ENCODE results near the gene SIAH1. TPM values are rescaled to one million over a fixed set of nuclear protein-coding genes. Genes with fewer than 3 reads are reported as not detected.

The SIAH1 gene
- total RNA-seq, 1 experiment from 2014 or later = 27.2 TPM

- DNase-seq = no peak
- no peaks in the 10 kb centered on the region for H3K9me3 ChIP-seq
- no peak overlapping the region for H3K4me3 ChIP-seq (ENCODE audit: low read depth, low read length)
- Mint-ChIP-seq H3K27me3 (ENCODE audit: insufficient read depth, unreplicated experiment) (no peaks in the 10 kb centered on the region), H3K4me1 (ENCODE audit: low read depth, unreplicated experiment) (no peaks in the 10 kb centered on the region), H3K36me3 (ENCODE audit: insufficient read depth, unreplicated experiment) (peaks cover 21% of the 10 kb centered on the region), H3K9me3 (ENCODE audit: unreplicated experiment) (no peaks in the 10 kb centered on the region), H3K4me3 (ENCODE audit: unreplicated experiment) (no peak overlapping the region), H3K27ac (ENCODE audit: unreplicated experiment) (no peak overlapping the region)
- no TSS peak for BruUV-seq (replicated peaks)
- peaks cover 2% of the 10 kb centered on the region; the same call in 1 of the 2 replicates for H3K36me3 ChIP-seq (ENCODE audit: control insufficient read depth, insufficient read depth, low read length)
- ChIA-PET CTCF (no interaction called here), POLR2A (no interaction called here)
- H3K4me1 ChIP-seq = peaks cover 8% of the 10 kb centered on the region; the same call in 1 of the 2 replicates
- no peaks in the 10 kb centered on the region for H3K27me3 ChIP-seq (replicated peaks; ENCODE audit: control insufficient read depth, insufficient read depth, low read length)
- intact Hi-C loops (cut with micrococcal nuclease; ENCODE audit: unreplicated experiment) = no loop called here
- TF ChIP-seq CTCF (IDR thresholded peaks at IDR 0.05; ENCODE audit: insufficient read depth in 1 of 2, low read depth in 1 of 2, low read length in 1 of 2, severe bottlenecking in 1 of 2, unreplicated experiment in 1 of 2) = no peak
These were observed 52.2 kb downstream of the SIAH1 start for GRCh38 chr16:48332978-48333377.

- BruUV-seq (replicated peaks) = no TSS peak
- POLR2A ChIA-PET = no interaction called here
- Histone ChIP-seq H3K4me3 (ENCODE audit: low read depth, low read length) (no peak overlapping the region), H3K36me3 (ENCODE audit: control insufficient read depth, insufficient read depth, low read length) (peaks cover 2% of the 10 kb centered on the region; the same call in 1 of the 2 replicates), H3K4me1 (peaks cover 8% of the 10 kb centered on the region; the same call in 1 of the 2 replicates), H3K27me3 (replicated peaks; ENCODE audit: control insufficient read depth, insufficient read depth, low read length) (no peaks in the 10 kb centered on the region), H3K9me3 (no peaks in the 10 kb centered on the region)
- intact Hi-C loops (cut with micrococcal nuclease; ENCODE audit: unreplicated experiment) = no loop called here
- Mint-ChIP-seq H3K9me3 (ENCODE audit: unreplicated experiment) (no peaks in the 10 kb centered on the region), H3K36me3 (ENCODE audit: insufficient read depth, unreplicated experiment) (peaks cover 12% of the 10 kb centered on the region), H3K4me1 (ENCODE audit: low read depth, unreplicated experiment) (no peaks in the 10 kb centered on the region), H3K27ac (ENCODE audit: unreplicated experiment) (no peak overlapping the region), H3K4me3 (ENCODE audit: unreplicated experiment) (no peak overlapping the region), H3K27me3 (ENCODE audit: insufficient read depth, unreplicated experiment) (no peaks in the 10 kb centered on the region)
- TF ChIP-seq CTCF (IDR thresholded peaks at IDR 0.05; ENCODE audit: insufficient read depth in 1 of 2, low read depth in 1 of 2, low read length in 1 of 2, severe bottlenecking in 1 of 2, unreplicated experiment in 1 of 2) = no peak
- no peak for DNase-seq
- CTCF ChIA-PET = no interaction called here
These were observed 54.4 kb downstream of the SIAH1 start for GRCh38 chr16:48330841-48331192.

- POLR2A ChIA-PET = no interaction called here
- Mint-ChIP-seq H3K4me1 (ENCODE audit: low read depth, unreplicated experiment) (no peaks in the 10 kb centered on the region), H3K36me3 (ENCODE audit: insufficient read depth, unreplicated experiment) (peaks cover 14% of the 10 kb centered on the region), H3K27ac (ENCODE audit: unreplicated experiment) (no peak overlapping the region), H3K4me3 (ENCODE audit: unreplicated experiment) (no peak overlapping the region), H3K9me3 (ENCODE audit: unreplicated experiment) (no peaks in the 10 kb centered on the region), H3K27me3 (ENCODE audit: insufficient read depth, unreplicated experiment) (no peaks in the 10 kb centered on the region)
- DNase-seq = no peak
- peaks cover 2% of the 10 kb centered on the region; the same call in 1 of the 2 replicates for H3K36me3 ChIP-seq (ENCODE audit: control insufficient read depth, insufficient read depth, low read length)
- intact Hi-C loops (cut with micrococcal nuclease; ENCODE audit: unreplicated experiment) = no loop called here
- no TSS peak for BruUV-seq (replicated peaks)
- no peak for TF ChIP-seq CTCF (IDR thresholded peaks at IDR 0.05; ENCODE audit: insufficient read depth in 1 of 2, low read depth in 1 of 2, low read length in 1 of 2, severe bottlenecking in 1 of 2, unreplicated experiment in 1 of 2)
- no peaks in the 10 kb centered on the region for H3K9me3 ChIP-seq
- H3K27me3 ChIP-seq (replicated peaks; ENCODE audit: control insufficient read depth, insufficient read depth, low read length) = no peaks in the 10 kb centered on the region
- no peak overlapping the region for H3K4me3 ChIP-seq (ENCODE audit: low read depth, low read length)
- CTCF ChIA-PET = no interaction called here
- H3K4me1 ChIP-seq = peaks cover 5% of the 10 kb centered on the region; the same call in 1 of the 2 replicates
These were observed 54.9 kb downstream of the SIAH1 start for GRCh38 chr16:48330189-48330840.
